ENCODE measurements around the gene NDST3. TPM values are rescaled to one million over a fixed set of nuclear protein-coding genes. Genes with fewer than 3 reads are reported as not detected.

Gene NDST3
- total RNA-seq, 1 donor from 2014 or later, result not detected

DNA sequence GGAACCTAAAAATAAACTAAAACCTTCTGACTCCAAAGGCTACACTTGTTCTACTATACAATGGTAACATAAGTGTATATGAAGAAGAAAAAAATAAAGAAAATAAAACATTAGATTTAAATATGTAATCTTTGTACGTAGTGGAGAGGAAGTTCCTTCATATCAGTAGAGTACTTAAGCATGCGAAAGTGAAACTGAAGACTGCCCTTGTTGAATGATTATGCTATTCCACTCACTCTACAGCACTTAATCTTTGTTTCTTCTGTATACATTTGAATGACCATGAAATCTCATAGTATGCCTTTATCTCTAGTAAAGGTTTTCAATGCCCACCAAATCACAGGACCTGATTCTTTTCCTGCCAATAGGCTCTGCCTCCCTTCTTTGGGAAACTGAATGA, 78.9 kb downstream of the NDST3 start:
- Mint-ChIP-seq H3K27me3 (no peaks in the 10 kb centered on the region), H3K9me3 (peaks cover 2% of the 10 kb centered on the region), H3K4me3 (no peak overlapping the region), H3K36me3 (ENCODE audit: low read depth) (no peaks in the 10 kb centered on the region), H3K27ac (no peak overlapping the region), H3K4me1 (no peaks in the 10 kb centered on the region)
- ATAC-seq (ENCODE audit: low read depth) (no peak), DNase-seq (no peak)
- ChIA-PET CTCF (no interaction called here), POLR2A (no interaction called here)
- intact Hi-C loops (cut with micrococcal nuclease), result no loop called here
- TF ChIP-seq, protein P1, sequence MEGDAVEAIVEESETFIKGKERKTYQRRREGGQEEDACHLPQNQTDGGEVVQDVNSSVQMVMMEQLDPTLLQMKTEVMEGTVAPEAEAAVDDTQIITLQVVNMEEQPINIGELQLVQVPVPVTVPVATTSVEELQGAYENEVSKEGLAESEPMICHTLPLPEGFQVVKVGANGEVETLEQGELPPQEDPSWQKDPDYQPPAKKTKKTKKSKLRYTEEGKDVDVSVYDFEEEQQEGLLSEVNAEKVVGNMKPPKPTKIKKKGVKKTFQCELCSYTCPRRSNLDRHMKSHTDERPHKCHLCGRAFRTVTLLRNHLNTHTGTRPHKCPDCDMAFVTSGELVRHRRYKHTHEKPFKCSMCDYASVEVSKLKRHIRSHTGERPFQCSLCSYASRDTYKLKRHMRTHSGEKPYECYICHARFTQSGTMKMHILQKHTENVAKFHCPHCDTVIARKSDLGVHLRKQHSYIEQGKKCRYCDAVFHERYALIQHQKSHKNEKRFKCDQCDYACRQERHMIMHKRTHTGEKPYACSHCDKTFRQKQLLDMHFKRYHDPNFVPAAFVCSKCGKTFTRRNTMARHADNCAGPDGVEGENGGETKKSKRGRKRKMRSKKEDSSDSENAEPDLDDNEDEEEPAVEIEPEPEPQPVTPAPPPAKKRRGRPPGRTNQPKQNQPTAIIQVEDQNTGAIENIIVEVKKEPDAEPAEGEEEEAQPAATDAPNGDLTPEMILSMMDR (IDR thresholded peaks at IDR 0.05), result no peak

DNA sequence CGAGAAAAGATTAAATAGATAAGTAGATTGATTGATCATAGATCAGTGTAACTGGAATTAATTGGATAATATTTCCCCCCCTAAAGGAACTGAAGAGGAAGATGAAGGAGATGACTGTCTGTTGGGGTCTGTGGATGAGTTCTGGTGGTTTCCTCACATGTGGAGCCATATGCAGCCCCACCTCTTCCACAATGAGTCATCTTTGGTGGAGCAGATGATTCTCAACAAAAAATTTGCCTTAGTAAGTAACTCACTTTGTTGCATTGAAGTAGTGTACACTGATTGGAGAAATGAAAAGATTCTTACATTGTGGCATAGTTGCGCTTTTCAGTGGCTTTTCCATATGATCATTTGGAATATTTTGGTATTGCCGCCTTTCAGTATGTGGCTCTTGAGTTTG, 80.4 kb downstream of the NDST3 start:
- Mint-ChIP-seq H3K4me1 (no peaks in the 10 kb centered on the region), H3K9me3 (peaks cover 2% of the 10 kb centered on the region), H3K36me3 (ENCODE audit: low read depth) (no peaks in the 10 kb centered on the region), H3K27me3 (no peaks in the 10 kb centered on the region), H3K27ac (no peak overlapping the region), H3K4me3 (no peak overlapping the region)
- TF ChIP-seq, protein P1 (IDR thresholded peaks at IDR 0.05), result no peak
- CTCF ChIA-PET, result no interaction called here
- POLR2A ChIA-PET, result no interaction called here
- no peak for ATAC-seq (ENCODE audit: low read depth)
- DNase-seq, result no peak
- intact Hi-C loops (cut with micrococcal nuclease), result no loop called here

DNA sequence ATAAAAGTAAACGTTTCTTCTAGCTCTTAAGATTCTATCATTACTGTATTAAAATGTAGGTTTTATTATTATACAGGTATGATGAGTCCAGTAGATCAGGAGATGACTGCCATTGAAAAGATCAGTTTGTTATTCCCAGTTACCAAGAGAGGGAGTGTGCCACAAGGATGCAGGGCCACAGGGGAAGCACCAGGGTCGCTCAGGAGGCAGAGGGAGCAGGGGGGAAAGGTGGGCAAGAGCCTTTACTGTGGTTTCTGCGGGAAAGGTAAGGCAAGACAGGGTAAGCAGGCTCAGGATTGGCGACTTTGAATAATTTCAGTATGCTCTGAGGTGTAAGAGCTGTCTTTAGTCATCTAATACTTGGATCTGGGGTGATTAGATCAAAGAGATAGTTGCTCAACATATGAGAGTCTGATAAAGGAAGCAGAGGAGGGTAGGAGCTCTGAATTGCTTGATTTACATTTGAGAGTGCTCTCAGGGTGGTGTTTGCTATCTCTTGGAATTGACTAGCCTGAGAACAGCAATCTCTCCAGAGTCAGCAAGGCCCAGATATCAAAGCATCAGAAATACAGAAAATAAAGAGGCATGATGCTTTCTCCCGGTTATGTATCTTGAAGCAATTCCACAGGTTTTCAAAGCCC, 86.0 kb downstream of the NDST3 start:
- Mint-ChIP-seq H3K36me3 (ENCODE audit: low read depth) (no peaks in the 10 kb centered on the region), H3K4me1 (no peaks in the 10 kb centered on the region), H3K27me3 (no peaks in the 10 kb centered on the region), H3K4me3 (no peak overlapping the region), H3K27ac (no peak overlapping the region), H3K9me3 (no peaks in the 10 kb centered on the region)
- TF ChIP-seq, protein P1 (IDR thresholded peaks at IDR 0.05), result no peak
- DNase-seq, result no peak
- POLR2A ChIA-PET, result no interaction called here
- CTCF ChIA-PET, result no interaction called here
- intact Hi-C loops (cut with micrococcal nuclease), result no loop called here
- ATAC-seq (ENCODE audit: low read depth), result no peak

DNA sequence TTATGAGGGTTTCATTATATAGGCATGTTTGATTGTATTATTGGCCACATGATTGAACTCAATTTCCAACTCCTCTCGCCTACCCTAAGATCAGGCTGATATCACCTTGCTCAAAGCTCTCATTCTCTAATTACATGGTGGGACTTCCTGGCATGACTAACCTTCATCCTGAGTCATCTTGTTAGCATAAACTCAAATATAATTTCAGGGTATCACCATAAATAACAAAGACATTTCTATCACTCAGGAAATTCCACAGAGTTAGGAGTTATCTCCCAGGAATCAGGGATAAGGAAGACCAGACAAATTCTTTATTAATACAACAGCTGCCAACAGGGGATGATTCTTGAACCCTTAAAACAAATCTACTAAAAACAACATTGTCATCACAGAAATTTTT, 90.7 kb downstream of the NDST3 start:
- no peaks in the 10 kb centered on the region for H3K4me1 Mint-ChIP-seq
- H3K27ac Mint-ChIP-seq, result no peak overlapping the region
- no peak for ATAC-seq (ENCODE audit: low read depth)
- H3K27me3 Mint-ChIP-seq, result no peaks in the 10 kb centered on the region
- intact Hi-C loops (cut with micrococcal nuclease), result no loop called here
- H3K4me3 Mint-ChIP-seq, result no peak overlapping the region
- no peaks in the 10 kb centered on the region for H3K36me3 Mint-ChIP-seq (ENCODE audit: low read depth)
- TF ChIP-seq, protein P1 (IDR thresholded peaks at IDR 0.05), result no peak
- no peak for DNase-seq
- ChIA-PET CTCF (no interaction called here), POLR2A (no interaction called here)
- H3K9me3 Mint-ChIP-seq, result no peaks in the 10 kb centered on the region

DNA sequence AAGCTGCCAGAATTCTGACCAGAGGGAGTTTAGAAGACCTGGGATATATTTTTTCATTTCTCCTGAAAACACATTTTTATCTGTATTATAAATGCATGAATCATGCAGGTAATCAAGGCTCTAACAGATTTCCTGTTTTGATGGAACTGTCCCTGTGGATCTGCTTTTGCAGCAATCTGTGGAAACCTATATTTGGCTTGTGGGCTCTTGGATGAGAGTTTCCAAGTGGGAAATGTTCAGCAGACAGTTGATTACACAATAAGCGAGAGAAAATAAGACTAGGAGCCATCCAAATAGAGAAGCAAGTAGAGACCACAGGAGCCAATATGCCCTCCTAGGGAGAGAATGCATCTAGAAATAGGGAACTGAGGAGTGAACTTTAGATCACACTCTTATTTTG, 105.0 kb downstream of the NDST3 start:
- no peaks in the 10 kb centered on the region for H3K36me3 Mint-ChIP-seq (ENCODE audit: low read depth)
- ChIA-PET POLR2A (no interaction called here), CTCF (no interaction called here)
- H3K9me3 Mint-ChIP-seq, result no peaks in the 10 kb centered on the region
- H3K4me3 Mint-ChIP-seq, result no peak overlapping the region
- DNase-seq, result no peak
- no peak overlapping the region for H3K27ac Mint-ChIP-seq
- intact Hi-C loops (cut with micrococcal nuclease), result no loop called here
- no peak for ATAC-seq (ENCODE audit: low read depth)
- H3K27me3 Mint-ChIP-seq, result no peaks in the 10 kb centered on the region
- TF ChIP-seq, protein P1 (IDR thresholded peaks at IDR 0.05), result no peak
- H3K4me1 Mint-ChIP-seq, result no peaks in the 10 kb centered on the region

All from activated B cell treated with CpG ODN at 0.5 μM for 24 hours (primary cell).